Measurements from ENCODE around the gene EDEM3.

GRCh38 chr1:184769241-184769640, 14.6 kb upstream of the EDEM3 start:
- TF ChIP-seq CTCF (IDR thresholded peaks at IDR 0.05; ENCODE audit: insufficient read depth, low read length) (no peak), POLR2AphosphoS5 (IDR thresholded peaks at IDR 0.05; ENCODE audit: low read depth) (no peak), GABPA (IDR thresholded peaks at IDR 0.05; ENCODE audit: low read depth) (no peak)
